WTC11 (cell line): ENCODE measurements around the gene TUSC2.

Experiments used
- AFF4 ChIP-seq: sonication (generic); formaldehyde crosslinking; IDR thresholded peaks from 2 replicates; pipeline ENCODE4 v1.8.1; 2023; ENCODE audit warnings: mild to moderate bottlenecking, missing genetic modification reagents, borderline replicate concordance
- CTCF ChIP-seq: fragments of 200-600 bp; IDR thresholded peaks from 2 replicates; pipeline ENCODE4 v1.8.0; 2022; ENCODE audit warnings: antibody characterized with exemption
- ESRRA ChIP-seq: sonication (generic); formaldehyde crosslinking; IDR thresholded peaks from 2 replicates; pipeline ENCODE4 v1.8.1; 2022; ENCODE audit warnings: mild to moderate bottlenecking, missing genetic modification reagents, borderline replicate concordance
- JUN ChIP-seq: sonication (generic); formaldehyde crosslinking; IDR thresholded peaks from 2 replicates; pipeline ENCODE4 v1.8.0; 2023; ENCODE audit warnings: mild to moderate bottlenecking, missing genetic modification reagents
- MAX ChIP-seq: sonication (generic); formaldehyde crosslinking; IDR thresholded peaks from 2 replicates; pipeline ENCODE4 v1.8.0; 2022; ENCODE audit warnings: mild to moderate bottlenecking, missing genetic modification reagents
- STAT6 ChIP-seq: sonication (generic); formaldehyde crosslinking; conservative IDR thresholded peaks from 2 replicates; pipeline ENCODE4 v1.8.1; 2023; ENCODE audit warnings: mild to moderate bottlenecking, low read depth, missing genetic modification reagents, moderate library complexity
- TCF7 ChIP-seq: sonication (generic); formaldehyde crosslinking; IDR thresholded peaks from 2 replicates; pipeline ENCODE4 v1.8.0; 2022; ENCODE audit warnings: mild to moderate bottlenecking, low read depth, missing genetic modification reagents, moderate library complexity
- TEAD4 ChIP-seq: sonication (generic); formaldehyde crosslinking; IDR thresholded peaks from 2 replicates; pipeline ENCODE4 v1.8.0; 2022; ENCODE audit warnings: mild to moderate bottlenecking, missing genetic modification reagents
- ZNF423 ChIP-seq: fragments of 250-450 bp; sonication (Bioruptor Pico); IDR thresholded peaks from 2 replicates; pipeline ENCODE4 v2.1.2; 2022; ENCODE audit warnings: mild to moderate bottlenecking, moderate library complexity

- TF ChIP-seq TCF7 (CRISPR knock-in tag) (no peak), CTCF (no peak), ESRRA (CRISPR knock-in tag) (no peak), TEAD4 (no peak), AFF4 (CRISPR knock-in tag) (no peak), ZNF423 (CRISPR knock-in tag) (no peak), JUN (CRISPR knock-in tag) (no peak), STAT6 (CRISPR knock-in tag) (no peak), MAX (CRISPR knock-in tag) (no peak)
Measured at GRCh38 chr3:50323614-50324199, 4.3 kb downstream of the TUSC2 start.
